ENCODE data around the gene SPATA25. TPM values are rescaled to one million over a fixed set of nuclear protein-coding genes. Genes with fewer than 3 reads are reported as not detected.

The SPATA25 gene
- total RNA-seq, 1 experiment from 2014 or later = not detected

DNA sequence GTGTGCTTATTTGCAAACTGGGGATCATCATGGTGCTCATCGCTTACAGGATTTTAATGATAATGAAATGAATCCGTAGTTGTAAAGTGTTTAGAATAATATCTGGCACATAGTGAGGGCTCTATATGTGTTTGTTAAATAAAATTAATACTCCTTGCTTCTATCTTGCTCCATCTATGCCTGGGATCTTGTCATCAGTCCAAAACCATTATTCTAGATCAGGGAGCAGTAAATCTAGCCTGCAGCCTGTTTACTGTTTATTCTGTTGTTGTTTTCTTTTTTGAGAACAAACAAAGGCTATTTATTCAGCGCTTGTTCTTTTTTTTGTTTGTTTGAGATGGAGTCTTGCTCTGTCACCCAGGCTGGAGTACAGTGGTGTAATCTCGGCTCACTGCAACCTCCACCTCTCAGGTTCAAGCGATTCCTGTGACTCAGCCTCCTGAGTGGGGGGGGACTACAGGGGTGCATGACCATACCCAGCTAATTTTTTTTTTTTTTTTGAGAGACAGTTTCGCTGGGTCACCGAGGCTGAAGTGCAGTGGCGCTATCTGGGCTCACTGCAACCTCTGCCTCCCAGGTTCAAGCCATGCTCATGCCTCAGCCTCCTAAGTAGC is 38.3 kb downstream of the SPATA25 start:
- in situ Hi-C loops (cut with HindIII; ENCODE audit: low sequenced_read_pairs) = no loop called here
- no peak for DNase-seq (ENCODE audit: low spot score)

DNA sequence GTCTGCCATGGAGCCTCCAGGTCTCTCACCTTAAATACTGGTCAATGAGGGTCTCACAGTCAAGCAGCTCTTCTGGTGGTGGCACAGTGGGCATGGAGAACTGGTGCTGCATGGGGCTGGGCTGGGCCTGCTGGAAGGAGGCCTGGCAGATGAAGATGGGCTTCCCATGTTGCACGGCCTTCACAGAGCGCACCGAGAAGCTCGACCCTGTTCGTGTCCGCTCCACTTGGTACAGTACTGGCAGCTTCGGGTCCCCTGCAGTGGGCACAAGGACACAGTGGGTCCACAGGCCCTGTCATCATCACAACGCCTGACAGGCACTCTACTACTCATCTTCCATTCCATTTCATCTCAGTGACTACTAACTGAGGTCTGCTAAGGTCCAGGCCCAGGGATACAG is 39.0 kb downstream of the SPATA25 start:
- in situ Hi-C loops (cut with HindIII; ENCODE audit: low sequenced_read_pairs) = no loop called here
- DNase-seq (ENCODE audit: low spot score) = no peak

DNA sequence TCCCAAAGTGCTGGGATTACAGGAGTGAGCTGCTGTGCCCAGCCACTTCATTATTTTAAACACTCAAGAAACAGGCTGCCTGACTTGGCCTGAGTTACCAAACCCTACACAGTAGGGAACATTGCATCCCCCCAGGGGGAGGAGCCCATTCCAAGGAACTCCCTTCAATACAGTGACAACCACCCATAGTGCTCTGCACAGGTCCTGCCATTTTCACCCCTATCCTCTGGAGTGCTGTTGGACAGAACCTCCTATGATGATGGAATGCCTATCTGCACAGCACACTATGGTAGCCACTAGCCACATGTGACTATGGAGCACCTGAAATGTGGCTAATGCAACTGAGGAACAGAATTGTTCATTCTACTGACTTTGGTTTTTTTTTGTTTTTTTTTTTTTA is 42.0 kb downstream of the SPATA25 start:
- in situ Hi-C loops (cut with HindIII; ENCODE audit: low sequenced_read_pairs) = no loop called here
- DNase-seq (ENCODE audit: low spot score) = no peak

DNA sequence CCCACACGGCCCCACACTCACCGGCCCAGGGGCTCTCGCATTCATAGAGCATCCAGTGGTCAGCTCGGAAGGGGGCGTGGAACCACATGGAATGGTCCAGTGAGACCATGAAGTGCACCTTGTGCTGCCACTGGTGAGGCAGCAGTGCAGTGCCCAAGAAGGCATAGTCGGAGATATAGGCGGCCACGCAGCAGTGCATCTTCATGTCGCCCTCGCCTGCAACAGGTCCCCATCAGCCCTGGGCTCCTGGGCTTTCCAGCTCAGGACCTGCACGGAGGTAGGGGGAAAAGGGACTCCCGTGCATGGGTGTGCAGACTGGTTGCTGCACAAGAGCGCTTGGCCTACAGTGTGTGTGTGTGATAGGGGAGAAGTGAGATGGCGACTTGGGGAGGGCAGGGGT is 43.9 kb downstream of the SPATA25 start:
- DNase-seq (ENCODE audit: low spot score) = no peak
- in situ Hi-C loops (cut with HindIII; ENCODE audit: low sequenced_read_pairs) = no loop called here

DNA sequence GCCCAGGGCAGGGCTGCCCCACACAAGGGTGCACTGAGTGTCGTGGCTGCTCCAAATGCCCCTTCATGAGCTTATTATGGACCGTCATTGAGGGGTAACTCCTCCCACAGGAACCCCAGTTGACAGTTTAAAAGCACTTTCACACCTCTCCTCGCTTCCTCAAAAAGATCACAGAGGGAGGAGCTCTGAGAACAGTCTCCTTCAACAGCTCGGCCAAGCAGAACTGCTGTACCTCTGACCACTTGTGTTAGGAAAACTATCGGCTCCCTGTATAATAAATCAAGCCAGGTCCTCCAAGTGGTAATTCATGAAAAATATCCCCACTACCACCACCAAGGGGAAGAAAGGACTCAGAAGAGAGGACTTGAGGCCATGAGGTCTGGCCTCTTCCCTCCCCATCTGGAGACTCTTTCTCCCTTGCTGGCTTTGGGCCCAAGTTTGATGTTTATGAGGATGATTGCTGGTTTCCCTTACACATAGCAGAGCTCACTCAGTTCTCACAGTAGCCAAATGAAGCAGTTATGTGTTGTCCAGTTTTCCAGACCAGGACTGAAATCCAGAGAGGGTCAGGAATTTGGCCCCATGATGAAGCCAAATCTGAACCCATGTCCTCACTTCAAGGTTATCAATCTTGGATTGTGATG is 45.1 kb downstream of the SPATA25 start:
- in situ Hi-C loops (cut with HindIII; ENCODE audit: low sequenced_read_pairs) = no loop called here
- DNase-seq (ENCODE audit: low spot score) = no peak

DNA sequence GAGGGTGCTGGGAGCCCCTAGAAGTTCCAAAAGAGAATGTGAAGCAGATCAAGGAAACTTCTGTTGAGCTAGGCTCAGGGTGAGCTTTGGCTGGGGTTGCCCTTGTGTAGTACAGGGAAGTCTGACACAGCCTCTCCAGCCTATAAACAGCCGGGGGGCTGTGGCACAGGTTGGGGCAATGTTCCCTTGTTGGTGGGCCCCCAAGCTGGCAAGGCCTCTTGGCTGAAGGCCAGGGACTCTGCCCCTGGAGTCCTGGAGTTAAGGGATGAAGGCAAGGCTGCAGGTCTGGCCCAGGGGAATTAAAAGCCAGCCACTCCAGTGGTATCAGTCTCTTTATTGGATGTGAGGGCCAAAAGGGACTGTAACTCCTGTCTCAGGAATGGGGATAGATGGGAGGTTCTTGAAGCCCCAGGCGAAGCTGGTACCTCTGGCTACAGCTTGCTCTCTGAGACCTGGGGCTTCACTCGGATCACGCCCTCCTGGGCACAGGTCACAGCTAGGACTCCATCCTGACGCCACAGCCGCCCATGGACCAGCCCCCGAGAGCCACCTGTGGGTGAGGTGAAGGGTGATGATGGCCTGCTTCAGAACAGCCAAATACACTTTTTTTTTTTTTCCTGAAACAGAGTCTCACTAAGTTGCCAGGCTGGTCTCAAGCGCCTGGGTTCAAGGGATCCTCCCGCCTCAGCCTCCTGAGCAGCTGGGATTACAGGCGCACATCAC is 45.9 kb downstream of the SPATA25 start:
- in situ Hi-C loops (cut with HindIII; ENCODE audit: low sequenced_read_pairs) = no loop called here
- no peak for DNase-seq (ENCODE audit: low spot score)

DNA sequence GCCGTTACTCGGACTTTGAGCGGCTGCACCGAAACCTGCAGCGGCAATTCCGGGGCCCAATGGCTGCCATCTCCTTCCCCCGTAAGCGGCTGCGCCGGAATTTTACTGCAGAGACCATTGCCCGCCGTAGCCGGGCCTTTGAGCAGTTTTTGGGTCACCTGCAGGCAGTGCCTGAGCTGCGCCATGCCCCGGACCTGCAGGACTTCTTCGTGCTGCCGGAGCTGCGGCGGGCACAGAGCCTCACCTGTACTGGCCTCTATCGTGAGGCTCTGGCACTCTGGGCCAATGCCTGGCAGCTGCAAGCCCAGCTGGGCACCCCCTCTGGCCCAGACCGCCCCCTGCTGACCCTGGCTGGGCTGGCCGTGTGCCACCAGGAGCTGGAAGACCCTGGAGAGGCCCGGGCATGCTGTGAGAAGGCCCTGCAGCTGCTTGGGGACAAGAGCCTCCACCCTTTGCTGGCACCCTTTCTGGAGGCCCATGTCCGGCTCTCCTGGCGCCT is 46.7 kb downstream of the SPATA25 start:
- no peak for DNase-seq (ENCODE audit: low spot score)
- in situ Hi-C loops (cut with HindIII; ENCODE audit: low sequenced_read_pairs) = no loop called here

DNA sequence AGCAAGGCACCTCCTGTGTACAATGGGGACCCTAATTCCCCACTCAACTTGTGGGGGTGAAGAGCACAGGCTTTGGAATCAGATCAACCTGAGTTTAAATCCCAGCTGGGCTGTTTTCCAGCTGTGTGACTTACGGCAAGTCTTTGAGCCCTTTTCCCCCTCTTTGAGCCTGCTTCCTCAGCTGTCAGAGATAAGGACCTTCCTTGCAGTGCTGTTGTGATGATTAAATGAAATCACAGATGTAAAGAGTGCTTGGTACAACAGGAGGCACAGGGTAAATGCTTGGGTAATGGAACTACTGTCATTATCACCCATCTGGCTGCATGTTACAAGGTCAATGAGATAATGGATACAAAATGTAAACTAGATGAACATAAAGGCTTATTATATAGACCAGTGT is 50.6 kb downstream of the SPATA25 start:
- in situ Hi-C loops (cut with HindIII; ENCODE audit: low sequenced_read_pairs) = no loop called here
- DNase-seq (ENCODE audit: low spot score) = no peak

Other genes starting within 250 kb of the SPATA25 start
- gene WFDC11, start 217.4 kb downstream of the SPATA25 start, total RNA-seq (2014; rRNA removed; shearing (Covaris generic)) = not detected in 2 replicates
- not detected in 2 replicates for gene WFDC13, start 185.6 kb downstream of the SPATA25 start, total RNA-seq (2014; rRNA removed; shearing (Covaris generic))
- gene WFDC10B, start 182.6 kb downstream of the SPATA25 start, total RNA-seq (2014; rRNA removed; shearing (Covaris generic)) = not detected in 2 replicates
- gene SPINT4, start 165.3 kb downstream of the SPATA25 start, total RNA-seq (2014; rRNA removed; shearing (Covaris generic)) = not detected in 2 replicates
- gene WFDC3, start 95.7 kb downstream of the SPATA25 start, total RNA-seq (2014; rRNA removed; shearing (Covaris generic)) = not detected in 2 replicates
- 40.4 and 43.3 TPM in 2 replicates for gene DNTTIP1, start 95.7 kb downstream of the SPATA25 start, total RNA-seq (2014; rRNA removed; shearing (Covaris generic))
- gene UBE2C, start 75.0 kb downstream of the SPATA25 start, total RNA-seq (2014; rRNA removed; shearing (Covaris generic)) = 75.4 and 83.0 TPM in 2 replicates
- 1.3 and 1.8 TPM in 2 replicates for gene TNNC2, start 60.3 kb downstream of the SPATA25 start, total RNA-seq (2014; rRNA removed; shearing (Covaris generic))
- gene SNX21, start 53.8 kb downstream of the SPATA25 start, total RNA-seq (2014; rRNA removed; shearing (Covaris generic)) = 26.5 and 45.6 TPM in 2 replicates
- gene ACOT8, start 30.2 kb downstream of the SPATA25 start, total RNA-seq (2014; rRNA removed; shearing (Covaris generic)) = 32.4 and 43.3 TPM in 2 replicates
- gene ZSWIM3, start 30.0 kb downstream of the SPATA25 start, total RNA-seq (2014; rRNA removed; shearing (Covaris generic)) = 2.9 and 4.9 TPM in 2 replicates
- gene ZSWIM1, start 6.4 kb downstream of the SPATA25 start, total RNA-seq (2014; rRNA removed; shearing (Covaris generic)) = 9.6 and 11.3 TPM in 2 replicates
- gene NEURL2, start 3.6 kb upstream of the SPATA25 start, total RNA-seq (2014; rRNA removed; shearing (Covaris generic)) = 6.6 and 7.0 TPM in 2 replicates
- 20.7 and 28.9 TPM in 2 replicates for gene CTSA, start 3.7 kb upstream of the SPATA25 start, total RNA-seq (2014; rRNA removed; shearing (Covaris generic))
- 129 and 156 TPM in 2 replicates for gene PLTP, start 24.5 kb upstream of the SPATA25 start, total RNA-seq (2014; rRNA removed; shearing (Covaris generic))
- 11.6 and 17.7 TPM in 2 replicates for gene PCIF1, start 47.1 kb upstream of the SPATA25 start, total RNA-seq (2014; rRNA removed; shearing (Covaris generic))
- 7.2 and 11.1 TPM in 2 replicates for gene ZNF335, start 84.6 kb upstream of the SPATA25 start, total RNA-seq (2014; rRNA removed; shearing (Covaris generic))
- gene MMP9, start 121.3 kb upstream of the SPATA25 start, total RNA-seq (2014; rRNA removed; shearing (Covaris generic)) = not detected in 2 replicates
- 0.03 and 0.43 TPM in 2 replicates for gene SLC12A5, start 141.6 kb upstream of the SPATA25 start, total RNA-seq (2014; rRNA removed; shearing (Covaris generic))
- 7.4 and 13.7 TPM in 2 replicates for gene NCOA5, start 202.3 kb upstream of the SPATA25 start, total RNA-seq (2014; rRNA removed; shearing (Covaris generic))
- gene CD40, start 230.7 kb upstream of the SPATA25 start, total RNA-seq (2014; rRNA removed; shearing (Covaris generic)) = 0.10 TPM in 1 of 2 replicates, not detected in the other

Measured in G401 (cell line).